HG02571 (cell line): Measurements from ENCODE around the gene HOXB5.

Experiments used
- ATAC-seq: cut with Tn5 transposase; IDR thresholded peaks from one replicate; pipeline ENCODE4 v1.9.1; 2021; ENCODE audit warnings: mild to moderate bottlenecking, moderate library complexity; ENCODE audit not compliant: unreplicated experiment

The HOXB5 gene

DNA sequence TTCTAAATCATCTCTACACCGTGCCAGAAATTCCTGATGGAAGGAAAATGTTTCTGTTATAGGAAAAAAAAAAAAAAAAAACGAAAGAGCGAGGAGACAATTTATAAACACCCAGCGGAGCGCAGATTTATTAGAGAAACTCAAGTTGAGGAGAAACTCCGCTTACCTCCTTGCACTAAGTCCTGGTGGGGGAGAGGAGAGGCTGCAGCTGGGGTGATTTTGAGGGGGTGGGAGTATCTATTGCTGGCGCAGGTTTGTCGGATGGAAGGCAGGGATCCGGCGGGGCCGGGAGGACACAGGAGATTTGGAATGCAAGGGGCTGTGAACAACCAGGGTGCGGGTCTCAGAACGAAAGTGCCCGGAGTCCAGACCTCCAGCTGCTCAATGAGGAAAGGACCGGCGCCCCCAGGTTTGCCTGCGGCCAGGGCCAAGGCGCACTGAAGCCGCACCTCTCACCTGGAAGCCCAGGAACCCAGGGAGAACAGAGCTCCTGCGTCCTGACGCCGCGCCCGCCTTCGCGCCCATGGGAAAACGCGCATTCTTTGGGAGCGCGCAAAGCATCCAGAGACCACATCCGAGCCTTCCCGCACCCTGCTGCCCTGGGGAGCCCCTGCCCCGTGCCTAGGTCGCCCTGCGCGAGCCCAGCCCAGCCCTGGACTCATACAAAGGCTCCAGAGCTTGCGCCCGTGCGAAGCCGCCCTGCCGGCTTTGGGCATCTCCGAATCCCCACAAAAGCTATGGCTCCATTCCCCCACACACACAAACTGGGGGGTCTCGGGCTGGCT is 24.1 kb upstream of the HOXB5 start:
- no peak for ATAC-seq

DNA sequence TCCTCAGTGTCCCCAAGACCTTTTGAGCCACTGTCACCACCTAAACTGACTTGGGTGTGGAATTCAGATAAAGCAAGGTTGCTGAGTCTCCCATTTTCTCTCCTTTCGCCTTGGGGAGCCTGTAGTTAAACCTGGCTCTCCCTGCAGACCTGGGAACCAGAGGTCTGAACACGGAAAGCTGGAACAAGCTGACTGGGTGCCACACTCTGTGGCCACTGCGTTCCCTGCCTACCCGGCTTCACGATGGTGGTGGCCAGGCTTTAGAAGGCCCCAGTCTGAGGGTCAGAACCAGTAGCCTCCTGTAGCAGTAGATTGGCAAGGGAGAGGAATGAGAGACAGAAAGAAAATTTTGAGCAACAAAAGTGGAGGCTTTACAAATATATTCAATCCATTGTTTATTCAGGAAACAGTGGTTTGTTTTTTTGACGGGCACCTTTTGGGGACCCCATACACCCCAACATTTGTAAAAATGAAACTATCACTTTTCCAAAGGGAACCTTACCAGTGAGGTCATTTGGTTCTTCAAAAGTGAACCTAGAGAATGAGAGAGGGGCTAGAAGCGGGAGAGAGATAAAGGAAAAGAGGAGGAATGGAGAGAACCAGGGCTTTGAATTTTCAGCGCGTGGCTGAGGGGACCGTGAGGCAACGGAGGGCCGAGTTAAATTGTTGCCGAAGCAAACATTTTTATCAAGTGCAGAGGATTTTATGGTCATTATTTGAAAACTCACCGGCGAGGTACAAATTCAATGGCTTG is 23.3 kb upstream of the HOXB5 start:
- no peak for ATAC-seq

DNA sequence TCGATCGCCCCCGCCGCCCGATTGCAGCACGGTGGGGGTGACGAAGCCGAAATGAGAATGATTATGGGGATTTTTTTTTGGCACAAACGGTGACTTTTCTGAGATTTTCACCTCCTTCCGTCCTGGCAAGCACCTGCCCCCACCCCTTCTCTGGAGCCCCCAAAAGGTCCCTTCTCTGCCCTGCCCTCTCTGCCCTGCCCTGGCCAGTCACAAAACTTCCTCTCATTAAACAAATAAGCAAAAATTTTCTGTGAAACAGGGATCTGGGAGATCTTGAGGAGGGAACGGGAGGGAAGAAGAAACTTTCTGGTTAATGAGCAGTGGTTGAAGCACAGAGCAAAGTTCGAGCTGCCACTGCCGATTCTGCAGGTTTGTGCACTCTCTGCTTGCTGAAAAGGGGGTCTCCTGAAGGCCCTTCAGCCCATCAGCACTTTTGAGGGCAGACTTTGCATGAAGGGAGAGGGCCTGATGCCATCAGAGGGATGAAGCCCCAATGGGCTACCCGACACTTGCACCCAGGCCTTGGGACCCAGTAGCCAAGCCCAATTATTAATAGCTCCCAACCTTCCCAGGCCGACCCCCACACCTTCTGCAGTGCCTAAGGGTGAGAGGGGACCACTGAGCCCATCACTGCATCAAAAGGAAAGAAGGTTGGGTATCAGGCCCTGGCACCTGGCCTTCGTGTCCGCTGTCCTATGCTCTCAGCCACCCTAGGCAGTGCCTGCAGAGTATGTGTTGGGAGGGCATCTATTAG is 22.6 kb upstream of the HOXB5 start:
- ATAC-seq = no peak

DNA sequence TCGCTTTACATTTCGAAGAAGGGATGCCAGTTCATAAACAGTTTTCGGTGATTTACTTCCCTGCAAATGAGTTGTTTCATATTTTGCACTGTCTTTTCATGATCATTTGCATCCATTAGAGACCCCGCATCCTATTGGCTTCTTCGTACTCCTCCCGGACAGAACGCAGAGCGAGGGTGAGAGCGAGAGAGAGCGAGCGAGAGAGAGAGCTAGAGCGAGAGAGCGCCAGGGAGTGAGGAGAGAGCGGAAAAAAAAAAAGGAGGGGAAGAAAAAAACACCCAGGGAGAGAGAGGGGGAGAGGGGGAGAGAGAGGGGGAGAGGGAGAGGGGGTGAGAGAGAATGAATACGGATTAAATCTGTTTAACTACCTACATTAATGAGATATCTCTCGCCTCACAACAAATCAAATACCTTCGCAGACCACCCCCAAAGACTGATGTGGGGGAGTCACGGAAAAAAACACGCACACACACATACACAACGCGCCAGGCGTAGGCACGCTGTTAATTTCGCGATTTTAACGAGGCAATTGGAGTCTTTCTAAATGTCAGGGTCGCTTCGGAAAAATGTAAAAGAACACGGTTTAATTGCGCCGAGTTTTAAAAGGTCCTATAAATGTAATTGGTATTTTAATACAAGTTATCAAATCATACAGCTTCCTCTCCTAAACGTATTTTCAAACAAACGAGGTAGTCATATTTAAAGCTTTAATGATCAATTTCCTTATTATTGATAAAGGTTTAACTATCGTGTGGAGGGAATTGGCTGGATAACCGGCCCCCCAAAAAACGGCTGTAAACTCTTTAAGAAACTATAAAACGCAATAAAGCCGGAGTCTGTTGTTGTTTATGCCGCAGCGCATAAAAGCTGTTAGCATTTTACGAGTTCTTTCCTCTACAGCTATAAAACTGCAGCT is 21.7 kb upstream of the HOXB5 start, which contains the start of gene HOXB8:
Gene HOXB8 (minus strand): TSS at position 246 of the 916 bp plus-strand sequence. CDS start 588 bp downstream, outside the sequence.
- ATAC-seq = no peak

DNA sequence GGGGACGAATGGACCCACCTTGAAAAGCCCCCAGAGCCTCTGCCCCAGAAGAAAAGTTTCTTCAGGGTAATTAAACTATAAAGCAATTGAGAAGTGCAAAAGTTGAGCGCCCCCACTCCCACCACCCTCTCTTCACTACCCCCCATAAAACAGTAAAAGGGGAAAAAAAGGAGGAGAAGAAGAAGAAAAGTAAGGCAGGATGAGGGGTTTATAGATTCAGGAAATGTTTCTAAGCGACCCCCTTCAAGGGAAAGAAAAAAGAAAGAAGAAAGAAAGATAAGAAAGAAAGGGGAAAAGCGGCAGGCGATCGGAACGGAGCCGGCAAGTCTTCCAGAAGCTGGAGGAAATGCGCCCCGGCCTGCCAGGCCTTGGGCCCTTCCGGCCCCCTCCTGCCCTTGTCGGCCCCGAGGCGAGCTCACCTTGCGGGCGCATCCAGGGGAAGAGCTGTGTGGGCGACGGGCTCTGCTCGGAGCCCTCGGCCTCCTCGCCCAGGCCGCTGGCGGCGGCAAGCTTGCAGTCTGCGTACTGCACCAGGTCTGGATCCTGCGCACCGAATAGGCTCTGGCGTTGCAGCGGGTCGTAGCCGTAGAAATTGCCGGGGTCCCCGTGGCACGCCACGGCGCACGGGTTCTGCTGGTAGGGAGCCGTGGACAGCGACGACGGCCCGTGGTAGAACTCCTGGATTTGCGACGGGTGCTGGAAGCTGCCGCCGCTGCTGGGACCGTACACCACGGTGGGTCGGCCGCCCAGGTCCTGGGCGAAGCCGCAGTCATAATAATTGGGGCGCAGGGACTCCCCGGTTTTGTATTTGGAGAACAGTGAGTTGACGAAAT is 20.5 kb upstream of the HOXB5 start:
- ATAC-seq = no peak

DNA sequence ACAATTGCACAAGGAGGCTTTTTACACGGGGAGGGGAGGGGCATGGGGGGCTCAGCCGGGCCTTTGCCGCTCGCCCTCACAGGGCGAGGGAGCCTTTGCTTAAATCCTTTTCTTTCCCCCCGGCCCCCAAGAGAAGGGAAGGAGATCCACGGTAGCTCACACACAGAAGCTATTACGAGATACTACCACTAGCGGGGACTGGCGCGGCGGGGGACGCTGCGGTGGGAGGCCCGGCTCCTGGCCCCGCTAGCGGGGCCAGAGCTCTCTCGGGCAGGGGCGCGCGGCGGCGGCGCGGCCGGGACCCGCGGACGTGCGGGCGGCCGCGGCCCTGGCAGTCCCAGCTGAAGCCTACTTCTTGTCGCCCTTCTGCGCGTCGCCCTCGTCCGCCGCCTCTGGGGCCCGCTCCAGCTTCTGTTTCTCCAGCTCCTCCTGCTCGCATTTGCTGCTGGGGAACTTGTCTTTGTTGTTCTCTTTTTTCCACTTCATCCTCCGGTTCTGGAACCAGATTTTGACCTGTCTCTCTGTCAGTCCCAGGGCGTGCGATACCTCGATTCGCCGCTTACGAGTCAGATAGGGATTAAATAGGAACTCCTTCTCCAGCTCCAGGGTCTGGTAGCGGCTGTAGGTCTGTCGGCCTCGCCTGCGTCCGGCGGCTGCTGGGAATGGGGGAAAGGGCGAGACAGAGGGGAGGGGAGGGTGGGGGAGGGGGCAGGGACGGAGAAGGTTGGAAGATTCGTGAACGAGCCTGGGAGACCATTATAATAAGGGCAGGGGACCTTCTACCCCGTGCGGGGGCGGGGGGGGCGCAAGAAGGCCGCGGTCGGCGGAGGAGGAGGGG is 19.5 kb upstream of the HOXB5 start:
- no peak for ATAC-seq

DNA sequence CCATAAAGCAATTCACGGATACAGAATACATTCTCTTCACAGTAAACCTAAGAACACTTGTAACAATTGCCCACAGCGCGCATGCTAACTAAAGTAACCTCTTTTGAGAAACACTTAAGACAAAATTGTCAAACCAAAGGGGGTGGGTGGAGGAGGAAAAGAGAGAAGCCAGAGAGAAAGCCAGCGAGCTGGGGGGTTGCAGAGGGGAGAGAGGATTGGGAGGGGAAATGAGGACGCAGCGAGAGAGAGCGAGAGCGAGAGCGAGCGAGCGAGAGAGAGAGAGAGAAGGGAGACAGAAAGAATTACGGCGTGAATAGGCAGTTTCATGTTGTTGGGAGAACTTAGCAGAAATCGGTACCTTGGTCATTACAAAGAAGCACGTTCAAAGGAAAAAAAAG is 18.9 kb upstream of the HOXB5 start:
- ATAC-seq = no peak

DNA sequence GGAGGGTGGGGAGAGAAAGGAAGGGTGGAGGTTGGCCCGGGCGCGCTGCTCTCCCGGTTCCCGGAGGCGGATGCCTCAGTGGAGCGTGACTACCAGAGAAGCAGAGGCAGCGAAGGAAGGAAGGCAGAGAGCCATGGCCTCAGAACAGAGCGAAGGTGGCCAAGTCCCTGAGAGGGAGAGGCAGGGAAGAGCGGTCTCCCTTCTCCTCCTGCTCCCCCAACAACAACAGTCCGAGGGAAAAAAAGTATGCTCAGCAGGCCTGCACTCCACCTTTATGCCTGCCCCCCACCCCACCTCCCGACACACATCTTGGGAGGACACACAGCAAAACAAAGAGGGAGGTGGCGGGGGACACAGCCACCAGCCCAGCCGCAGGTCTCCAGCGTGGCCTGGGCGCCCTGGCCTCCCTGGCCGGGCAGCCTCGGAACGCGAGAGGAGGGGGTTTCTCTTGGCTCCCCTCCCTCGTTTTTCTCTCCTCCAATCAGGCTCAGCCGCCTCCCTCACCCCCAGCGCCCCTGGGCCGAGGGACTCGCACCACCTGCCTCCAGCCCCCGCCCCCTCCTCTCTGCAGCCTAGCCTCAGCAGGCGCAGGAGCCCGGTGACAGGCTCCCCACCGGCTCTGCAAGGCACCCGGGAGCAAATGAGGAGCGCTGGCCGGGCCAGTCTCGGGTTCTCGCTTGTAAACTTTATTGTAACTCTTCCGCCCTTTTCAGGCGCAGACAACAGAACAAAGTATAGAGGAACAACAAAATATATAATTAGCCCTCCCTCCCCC is 18.3 kb upstream of the HOXB5 start:
- no peak for ATAC-seq

DNA sequence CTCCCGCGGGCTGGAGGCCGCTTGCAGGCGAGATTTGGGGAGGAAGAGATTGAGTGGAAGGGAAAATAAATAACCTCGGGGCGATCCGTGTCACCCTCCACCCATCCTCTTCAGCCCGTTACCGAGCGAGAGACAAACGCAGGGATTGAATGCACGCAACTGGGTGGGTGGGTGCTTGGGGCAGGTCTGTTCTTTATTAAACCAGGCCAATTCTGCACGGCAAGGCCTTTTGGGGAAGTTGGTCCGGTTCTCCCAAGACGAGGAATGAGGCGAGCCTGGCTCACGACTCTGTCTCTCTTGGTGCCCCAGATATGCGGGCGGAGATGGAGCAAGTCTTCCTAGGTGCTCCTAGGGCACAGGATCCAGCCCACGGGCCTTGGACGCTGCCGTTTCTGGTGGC is 17.6 kb upstream of the HOXB5 start:
- ATAC-seq = no peak

DNA sequence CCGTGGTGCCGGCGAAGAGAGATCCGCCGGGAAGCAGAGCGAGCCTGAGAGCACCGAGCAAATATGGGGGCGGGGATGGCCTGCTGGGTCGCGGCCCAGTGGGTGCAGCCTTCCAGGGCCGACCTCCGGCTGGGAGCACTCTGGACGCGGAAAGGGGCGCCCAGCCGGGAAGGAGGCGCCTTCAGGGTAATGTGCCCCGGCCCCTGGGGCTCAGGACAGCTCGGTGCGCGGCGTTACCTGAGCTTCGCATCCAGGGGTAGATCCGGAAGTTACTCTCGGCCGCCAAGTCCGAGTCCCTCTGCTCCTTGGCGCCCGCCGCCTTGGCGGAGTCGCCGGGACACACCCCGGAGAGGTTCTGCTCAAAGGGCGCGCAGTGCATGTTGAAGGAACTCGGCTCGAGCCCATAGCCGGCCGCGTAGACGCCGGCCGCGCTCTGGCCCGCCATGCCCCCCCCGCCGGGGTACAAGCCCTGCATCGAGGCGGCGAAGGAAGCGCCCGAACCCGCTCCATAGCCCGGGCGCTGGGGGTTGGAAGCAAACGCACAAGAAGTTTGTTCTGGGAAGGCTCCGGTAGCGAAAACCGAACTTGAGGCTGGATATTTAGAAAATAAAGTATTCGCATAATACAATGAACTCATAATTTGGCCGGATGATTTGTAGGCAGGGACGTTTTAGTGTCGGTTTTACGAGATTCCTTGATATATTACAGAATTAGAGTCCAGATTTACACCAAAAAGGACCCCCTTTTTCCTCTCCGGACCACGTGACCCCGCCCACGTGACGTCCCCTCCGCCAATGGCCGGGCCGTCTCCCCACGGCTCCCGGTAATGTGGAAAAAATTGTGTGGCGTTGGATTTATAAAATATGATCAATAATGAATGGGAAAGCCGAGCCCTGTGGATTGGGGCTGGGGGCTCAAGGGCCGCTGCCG is 17.0 kb upstream of the HOXB5 start, which contains the start of gene HOXB7:
Gene HOXB7 (minus strand): TSS at position 736 of the 930 bp plus-strand sequence. CDS start 99 bp downstream, at position 637.
- ATAC-seq = no peak

DNA sequence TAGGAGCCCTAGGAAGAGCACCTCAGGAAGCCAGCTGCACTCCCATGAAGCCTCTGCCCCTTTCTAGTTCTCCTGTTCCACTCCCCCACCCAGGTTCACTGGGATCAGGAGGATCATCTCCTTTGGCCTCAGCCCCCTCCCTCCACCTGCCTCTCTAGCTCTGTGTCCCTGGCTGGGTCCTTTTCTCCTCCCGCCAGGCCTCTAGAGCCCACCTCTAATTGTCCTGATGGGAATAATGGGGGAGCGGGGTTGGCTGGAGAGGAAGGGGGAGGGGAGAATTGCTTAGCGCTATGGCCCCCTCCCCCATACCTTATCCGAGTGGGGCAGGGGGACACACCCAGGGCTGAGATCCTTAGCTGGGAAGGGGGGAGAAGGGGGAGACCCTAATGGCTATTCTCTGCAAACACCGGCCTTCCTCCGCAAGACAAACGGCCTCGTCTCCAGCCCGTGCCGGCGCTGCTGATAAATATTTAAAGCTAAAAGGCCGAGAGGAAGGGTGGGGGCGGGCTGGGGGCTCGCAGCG is 16.2 kb upstream of the HOXB5 start:
- no peak for ATAC-seq

DNA sequence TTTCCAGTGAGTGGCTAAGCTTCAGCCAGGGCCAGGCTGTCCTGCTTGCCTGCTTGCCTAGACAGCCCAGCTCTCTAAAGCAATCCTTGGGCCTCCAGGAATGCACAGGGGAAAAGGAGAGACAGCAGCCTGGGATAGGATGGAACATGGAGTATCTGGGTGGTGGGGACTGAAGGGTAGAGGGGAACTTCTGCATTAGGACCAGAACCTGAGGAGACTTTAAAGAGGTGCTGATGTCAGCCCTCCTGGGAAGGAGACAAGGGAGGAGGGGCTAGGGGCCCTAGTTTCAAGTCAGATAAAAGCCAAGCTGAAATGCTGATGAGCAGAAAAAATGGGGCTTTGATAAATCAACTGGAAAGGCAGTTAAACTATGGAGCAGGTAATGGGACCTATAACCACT is 15.5 kb upstream of the HOXB5 start:
- no peak for ATAC-seq

DNA sequence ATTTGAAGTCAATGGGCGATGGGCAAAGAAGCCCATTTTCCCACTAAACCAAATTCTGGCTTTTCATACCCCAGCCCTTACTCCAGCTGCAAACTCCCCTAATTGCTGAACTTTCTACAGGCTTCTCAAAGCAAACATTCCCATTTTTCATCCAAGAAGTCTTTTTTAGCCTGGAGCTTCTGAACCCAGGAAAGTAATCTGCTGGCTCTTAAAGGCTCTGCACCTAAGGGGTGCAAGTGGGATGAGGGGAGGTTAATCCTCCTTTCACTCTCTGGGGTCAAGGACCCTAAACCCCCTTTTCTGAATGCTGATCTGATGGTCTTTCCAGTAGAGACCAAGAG is 14.9 kb upstream of the HOXB5 start:
- ATAC-seq = no peak

DNA sequence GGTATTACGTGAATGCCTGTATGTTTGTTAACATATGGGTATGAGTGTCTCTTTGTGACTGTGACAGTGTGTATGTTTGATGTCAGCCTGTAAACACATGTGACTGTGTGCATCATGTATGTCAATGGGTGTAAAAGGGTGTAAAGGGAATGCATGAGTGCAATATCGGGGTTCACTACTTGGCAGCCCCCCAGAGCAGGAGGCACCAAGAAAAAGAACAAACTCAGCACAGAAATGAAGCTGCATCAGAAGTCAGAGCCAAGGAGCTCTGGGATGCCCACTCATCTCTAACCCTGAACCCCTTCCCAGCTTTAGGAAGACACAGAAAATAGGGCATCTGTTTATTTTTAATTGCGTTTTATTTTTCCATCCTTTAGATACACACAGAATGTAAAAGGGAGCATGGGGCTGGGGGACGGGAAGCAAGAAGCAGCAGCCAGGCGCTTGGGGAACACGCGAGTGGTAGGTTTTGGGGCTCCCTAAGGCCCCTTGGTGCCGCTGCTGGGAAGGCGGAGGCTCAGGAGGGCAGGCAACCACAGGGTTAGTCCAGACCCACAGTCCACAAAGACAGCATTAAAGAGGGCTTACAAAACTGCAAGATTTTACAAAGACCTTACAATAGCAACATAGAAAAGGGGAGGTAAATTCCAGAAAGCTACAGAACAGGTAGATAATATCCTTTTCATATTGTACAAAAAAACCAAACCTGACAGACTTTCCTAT is 13.5 kb upstream of the HOXB5 start:
- ATAC-seq = no peak

DNA sequence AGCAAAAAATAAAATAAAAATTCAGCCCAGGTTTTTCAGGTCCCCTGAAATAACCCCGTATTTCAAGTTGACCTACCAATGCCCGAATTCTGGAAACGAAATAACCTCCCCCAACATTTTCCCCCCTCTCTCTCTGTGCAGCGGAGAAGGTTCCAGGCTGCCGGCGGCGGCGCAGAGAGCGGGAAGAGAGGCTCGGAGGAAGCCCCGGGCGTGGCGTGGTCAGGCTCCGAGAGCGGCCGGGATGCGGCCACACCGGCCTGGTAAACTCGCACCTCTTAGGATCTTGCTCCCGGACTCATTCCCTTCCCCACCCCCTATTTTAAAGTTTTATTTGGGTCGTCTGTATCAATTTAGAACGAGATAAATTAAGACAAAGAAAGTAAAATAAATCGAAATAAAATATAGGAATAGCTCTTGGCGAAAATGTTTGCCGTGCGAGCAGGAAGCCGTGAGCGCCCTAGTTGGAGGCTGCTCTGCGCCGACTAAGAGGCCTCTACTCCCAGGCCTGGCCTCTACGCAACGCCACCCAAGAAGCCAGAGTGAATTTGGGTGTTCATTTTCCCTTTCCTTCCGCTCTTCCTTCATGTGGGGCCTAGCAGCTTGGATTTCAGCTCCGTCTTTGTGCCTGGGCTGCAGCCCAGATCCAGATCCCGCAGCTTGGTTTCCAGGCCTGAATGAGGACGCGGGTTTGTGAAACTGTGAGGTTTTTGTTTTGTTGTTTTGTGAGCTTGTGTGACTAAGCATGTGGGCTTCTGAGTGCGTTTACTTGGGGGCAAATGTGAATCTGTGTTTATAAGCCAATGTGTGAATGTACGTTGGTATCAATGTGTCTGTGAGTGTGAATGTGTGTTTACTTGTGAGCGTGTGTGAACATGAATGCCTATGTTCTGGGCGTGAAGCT is 12.7 kb upstream of the HOXB5 start:
- no peak for ATAC-seq
